GM04503 (cell line): Measurements from ENCODE around the gene HEXD.
"Not testable (repeated sequence)": the region's sequence is repeated elsewhere in the genome, so short reads cannot be mapped to it uniquely, and the experiment has no call there.

Source experiments
- DNase-seq: peaks from one replicate; pipeline ENCODE4 v3.0.0-alpha.2; 2012; ENCODE audit warnings: low read depth

HEXD gene

DNA sequence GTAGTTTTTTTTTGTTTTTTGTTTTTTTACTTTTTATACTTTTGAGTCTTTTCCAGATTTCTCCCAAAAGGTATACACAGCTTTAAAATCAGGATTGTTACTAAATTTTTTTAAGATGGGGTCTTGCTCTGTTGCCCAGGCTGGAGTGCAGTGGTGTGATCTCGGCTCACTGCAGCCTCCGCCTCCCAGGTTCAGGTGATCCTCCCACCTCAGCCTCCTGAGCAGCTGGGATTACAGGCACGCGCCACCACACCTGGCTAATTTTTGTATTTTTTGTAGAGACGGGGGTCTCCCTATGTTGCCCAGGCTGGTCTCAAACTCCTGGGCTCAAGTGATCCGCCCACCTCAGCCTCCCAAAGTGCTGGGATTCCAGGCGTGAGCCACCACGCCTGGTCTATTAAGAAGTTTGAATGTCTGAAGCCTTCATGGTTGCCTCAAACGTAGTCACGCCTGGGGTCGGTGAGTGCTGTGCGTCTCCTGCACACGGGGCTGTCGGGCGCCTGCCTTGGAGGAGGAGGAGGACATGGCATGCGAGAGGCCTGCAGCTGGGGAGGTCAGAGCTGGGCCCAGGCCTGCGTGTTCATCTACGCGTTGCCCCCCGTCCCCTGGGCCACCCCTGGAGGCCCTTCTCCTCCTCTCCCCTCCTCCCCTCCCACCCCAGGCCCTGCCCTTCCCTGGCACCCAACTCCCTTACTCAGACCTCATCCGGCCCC lies 35.8 kb upstream of the HEXD start:
- not testable (repeated sequence) for DNase-seq

DNA sequence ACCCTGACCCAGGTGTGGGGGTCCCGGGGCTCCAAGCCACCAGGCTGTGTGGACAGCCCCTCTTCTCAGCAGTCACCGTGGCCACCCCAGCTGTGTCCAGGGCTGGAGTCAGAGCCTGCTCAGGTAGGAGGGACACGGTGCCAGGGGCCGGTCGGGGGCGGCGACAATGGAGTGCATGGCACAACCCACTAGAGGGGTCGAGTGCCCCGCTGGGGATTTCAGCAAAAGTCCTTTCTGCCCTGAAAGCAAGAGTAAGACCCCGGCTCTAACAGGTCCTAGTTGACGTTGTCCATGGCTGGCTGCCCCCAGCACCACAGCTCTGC lies 35.3 kb upstream of the HEXD start:
- DNase-seq, result no peak

DNA sequence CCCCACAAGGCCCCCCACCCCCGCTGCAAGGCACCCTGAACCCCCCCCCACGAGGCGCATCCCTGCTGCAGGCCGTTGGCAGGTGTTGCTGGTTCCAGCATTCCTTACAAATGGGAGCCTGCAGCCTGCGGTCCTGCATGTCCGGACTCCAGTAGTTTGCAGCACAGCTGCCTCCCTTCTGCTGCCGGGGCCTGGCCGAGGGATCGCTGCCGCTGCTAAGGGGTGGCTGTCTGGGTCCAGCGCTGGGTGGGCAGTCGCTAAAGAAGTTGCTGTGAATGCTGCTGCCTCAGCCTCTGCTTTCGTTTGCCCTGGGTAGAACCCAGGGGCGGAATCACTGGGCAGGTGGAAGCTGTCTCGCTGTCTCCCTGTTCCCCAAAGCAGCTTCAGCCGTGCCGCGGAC lies 34.7 kb upstream of the HEXD start:
- DNase-seq, result no peak

DNA sequence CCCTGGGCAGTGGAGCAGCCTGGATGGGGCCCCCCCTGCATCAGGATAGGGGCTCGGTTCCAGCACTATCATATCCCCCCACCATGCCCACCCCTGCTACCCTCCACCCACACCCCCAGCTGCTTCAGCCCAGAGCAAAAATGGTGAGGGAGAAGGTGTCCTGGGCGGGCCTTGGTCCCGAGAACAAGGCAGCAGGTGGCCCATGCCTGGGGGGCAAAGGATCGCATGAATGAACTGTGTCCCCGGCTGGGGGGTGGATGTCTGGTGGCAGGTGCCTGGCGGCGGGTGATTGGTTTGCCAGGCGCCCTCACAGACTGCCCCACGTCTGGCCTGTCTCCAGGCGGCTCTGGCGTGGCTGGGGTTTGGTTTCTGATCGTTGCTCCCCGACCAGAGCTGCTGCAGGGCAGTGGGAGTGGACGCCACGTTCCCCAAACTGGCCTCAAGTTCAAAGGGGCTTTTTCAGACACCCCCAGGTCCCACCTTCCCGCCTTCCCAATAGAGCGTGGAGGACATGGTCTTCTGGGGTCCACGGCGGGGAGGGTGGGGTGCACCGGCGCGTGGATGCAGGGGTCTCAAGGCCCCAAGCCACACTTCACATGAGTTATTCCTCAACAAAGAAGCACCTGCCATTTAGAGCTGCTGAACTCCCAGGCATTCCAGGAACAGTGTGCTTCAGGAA lies 34.0 kb upstream of the HEXD start:
- no peak for DNase-seq

DNA sequence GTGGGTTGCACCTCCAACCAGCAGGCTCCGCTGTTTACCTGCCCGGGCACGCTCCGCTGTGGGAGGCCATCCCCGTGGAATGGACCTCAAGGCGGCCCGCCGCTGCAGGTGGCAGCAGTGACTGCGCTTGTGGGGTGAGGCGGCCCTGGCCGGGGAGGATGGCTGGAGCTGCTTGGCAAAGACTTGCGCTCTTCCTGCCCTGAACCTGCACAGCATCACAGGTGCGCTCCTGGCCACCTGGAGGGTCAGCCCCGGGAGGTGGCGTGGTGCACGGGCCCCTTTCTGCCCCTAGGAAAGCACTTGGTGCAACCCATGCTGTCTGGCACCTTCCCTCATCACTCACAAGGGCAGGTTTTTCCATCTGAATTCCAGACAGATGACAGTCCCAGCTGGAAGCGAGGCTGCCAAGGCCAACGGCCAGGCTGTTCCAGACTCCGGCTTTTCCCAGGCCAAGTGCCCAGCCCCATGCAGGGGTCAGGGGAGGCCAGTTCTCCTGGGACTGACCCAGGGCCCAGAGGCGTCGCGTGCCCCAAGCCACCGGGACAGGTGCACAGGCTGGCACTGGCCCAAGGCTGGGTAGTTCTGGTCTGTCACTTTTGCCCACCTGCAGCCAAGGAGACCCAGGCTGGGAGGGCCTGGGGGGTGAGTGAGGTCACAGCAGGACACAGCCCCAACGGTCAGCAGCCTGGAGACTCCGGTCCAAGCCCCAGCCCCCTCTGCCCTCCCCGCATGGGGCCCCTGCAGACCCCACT lies 33.2 kb upstream of the HEXD start:
- no peak for DNase-seq

DNA sequence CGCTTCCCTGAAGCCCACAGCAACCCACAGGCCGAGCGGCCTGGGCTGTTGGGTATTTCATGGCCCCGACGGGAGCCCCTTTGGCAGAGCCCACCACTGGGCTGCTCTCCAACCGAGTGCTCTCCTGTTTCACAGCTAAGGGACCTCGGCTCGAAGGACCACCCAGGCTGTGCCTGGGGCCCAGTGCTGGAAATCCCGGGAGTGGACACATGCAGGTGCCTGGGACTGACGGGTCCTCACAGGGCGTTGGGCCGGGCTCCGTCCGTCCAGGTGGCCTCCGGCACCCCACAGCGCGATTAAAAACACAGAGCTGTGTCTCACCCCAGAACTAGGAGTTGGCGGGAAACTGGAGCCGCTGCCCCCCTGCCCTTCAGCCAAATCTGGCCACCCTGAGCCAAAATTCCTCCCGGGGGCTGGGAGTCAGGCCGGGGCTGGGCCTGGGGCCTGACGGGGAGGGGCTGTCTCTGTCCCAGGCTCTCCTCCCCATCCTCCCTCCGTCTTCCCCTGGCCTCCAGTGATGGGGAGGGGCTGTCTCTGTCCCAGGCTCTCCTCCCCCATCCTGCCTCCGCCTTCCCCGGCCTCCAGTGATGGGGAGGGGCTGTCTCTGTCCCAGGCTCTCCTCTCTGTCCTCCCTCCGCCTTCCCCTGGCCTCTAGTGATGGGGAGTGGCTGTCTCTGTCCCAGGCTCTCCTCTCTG lies 32.4 kb upstream of the HEXD start:
- no peak for DNase-seq

DNA sequence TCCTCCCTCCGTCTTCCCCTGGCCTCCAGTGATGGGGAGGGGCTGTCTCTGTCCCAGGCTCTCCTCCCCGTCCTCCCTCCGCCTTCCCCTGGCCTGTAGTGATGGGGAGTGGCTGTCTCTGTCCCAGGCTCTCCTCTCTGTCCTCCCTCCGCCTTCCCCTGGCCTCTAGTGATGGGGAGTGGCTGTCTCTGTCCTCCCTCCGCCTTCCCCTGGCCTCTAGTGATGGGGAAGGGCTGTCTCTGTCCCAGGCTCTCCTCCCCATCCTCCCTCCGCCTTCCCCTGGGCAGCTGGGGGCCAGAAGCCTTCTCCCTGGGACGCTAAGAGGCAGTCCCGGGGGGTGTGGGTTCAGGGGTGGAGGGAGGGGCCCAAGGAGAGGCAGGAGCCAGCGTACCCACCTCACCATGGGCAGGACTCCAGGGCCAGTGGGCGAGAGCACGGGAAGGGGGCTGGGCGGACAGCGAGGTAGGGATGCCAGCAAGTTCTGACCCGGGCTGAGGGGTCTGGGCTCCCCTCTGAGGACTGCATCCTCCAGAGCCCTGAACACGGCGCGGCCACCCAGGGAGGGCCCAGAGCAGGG lies 31.8 kb upstream of the HEXD start:
- no peak for DNase-seq

DNA sequence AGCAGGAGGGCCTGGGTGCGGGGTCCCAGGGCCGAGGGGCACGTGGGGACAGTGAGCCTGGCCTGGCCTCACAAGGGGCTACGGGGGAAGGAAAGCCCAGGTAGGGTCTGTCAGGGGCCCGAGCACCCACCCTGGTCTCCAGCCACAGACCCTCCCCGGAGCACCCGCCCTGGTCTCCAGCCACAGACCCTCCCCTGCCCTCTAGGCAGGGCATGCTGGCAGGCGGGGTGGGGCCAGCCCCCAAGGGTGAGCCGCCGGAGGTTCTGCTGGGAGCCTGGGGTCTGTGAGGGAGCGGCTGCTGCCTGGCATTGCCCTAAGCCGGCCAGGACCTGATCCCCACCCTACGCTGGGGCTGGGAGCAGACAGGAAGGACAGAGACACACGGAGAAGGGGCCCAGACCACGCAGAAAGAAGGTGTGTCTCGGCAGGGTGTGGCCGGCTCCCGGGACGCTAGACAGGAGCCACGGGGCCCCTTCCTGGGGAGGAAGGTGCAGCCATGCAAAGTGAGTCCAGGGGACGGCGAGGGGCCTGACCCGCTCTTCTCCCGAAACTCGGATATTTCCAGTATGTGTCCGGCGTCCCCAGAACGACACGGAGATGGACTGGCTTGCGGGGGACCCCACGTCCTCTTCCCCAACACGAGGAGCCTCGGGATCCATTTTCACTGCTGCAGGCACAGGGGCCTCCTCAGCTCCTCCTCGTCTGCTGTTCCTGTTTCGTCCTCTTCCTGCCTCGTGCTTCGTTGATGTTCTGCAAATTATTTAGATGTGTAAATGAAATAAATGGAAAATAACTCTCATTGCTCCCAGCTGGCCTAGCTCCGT lies 31.1 kb upstream of the HEXD start:
- DNase-seq, result no peak

DNA sequence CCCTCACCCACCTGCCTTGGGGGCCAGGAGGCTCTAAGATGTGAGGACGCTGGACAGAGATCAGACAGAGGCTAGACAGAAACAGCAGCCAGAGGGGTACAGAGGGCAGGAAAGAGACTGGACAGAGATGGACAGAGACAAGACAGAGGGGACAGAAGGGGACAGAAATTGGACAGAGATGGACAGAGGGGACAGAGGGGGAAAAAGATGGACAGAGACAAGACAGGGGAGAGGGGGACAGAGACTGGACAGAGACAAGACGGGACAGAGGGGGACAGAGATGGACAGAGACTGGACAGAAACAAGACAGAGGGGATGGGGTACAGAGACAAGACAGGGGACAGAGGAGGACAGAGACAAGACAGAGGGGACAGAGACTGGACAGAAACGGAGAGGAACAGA lies 30.4 kb upstream of the HEXD start:
- DNase-seq, result no peak

DNA sequence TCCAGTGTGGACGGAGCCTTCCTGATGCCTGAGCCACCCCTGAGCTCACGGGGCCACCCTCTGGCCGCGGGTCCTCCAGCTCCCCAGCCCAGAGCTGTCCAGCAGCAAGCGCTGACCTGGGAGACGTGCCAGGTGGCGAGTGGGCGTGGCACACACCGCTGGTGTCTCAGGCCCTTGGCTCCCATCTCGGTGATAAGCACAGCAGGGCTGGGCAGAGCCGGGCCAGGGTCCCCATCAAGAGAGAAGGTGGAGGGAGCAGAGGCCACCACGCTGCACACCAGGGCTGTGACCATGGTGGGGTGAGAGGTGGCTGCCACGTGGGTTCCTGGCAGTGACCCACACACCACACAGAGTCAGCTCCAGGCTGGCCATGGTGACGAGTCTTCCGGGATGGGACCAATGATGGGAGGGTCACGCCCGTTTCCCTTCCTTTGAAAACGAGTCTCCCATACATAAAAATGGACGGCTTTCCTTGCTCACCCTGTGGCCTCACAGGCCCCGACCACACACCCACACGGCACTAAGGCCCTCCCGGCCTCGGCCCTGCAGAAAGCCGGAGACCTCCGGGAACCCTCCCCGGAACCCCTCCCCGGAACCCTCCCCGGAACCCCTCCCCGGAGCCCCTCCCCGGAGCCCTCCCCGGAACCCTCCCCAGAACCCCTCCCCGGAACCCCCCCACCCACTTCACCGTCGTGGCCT lies 29.8 kb upstream of the HEXD start:
- no peak for DNase-seq

DNA sequence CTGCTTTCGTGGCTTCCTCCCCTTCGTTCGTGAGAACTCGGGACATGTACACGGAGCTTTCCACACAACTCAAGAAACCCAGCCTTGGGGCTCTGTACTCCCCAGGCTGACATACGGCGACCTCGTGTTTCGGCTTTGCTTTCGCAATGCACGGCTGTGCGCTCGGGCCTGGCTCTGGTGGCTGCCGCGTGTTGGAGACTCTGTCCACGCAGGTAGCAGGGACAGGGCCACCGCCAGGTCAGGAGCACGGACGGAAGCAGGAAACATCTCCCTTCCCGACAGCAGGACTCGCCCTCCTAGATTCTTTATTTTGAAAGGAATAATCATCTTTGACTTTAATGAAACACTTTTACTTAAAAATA lies 29.2 kb upstream of the HEXD start:
- DNase-seq, result no peak

DNA sequence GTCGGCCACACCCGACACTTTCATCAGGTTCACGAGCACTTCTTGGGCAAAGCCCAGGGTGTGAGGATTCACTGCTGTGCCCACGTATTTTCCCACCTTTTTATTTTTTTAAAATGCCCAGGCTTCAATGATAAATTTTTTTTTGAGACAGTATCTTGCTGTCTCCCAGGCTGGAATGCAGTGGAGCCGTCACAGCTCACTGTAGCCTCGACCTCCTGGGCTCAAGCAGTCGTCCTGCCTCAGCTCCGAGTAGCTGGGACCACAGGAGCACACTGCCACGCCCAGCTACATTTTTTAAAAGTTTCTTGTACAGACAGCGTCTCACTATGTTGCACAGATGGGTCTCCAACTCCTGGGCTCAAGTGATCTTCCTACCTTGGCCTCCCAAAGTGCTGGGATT lies 28.8 kb upstream of the HEXD start:
- no peak for DNase-seq

DNA sequence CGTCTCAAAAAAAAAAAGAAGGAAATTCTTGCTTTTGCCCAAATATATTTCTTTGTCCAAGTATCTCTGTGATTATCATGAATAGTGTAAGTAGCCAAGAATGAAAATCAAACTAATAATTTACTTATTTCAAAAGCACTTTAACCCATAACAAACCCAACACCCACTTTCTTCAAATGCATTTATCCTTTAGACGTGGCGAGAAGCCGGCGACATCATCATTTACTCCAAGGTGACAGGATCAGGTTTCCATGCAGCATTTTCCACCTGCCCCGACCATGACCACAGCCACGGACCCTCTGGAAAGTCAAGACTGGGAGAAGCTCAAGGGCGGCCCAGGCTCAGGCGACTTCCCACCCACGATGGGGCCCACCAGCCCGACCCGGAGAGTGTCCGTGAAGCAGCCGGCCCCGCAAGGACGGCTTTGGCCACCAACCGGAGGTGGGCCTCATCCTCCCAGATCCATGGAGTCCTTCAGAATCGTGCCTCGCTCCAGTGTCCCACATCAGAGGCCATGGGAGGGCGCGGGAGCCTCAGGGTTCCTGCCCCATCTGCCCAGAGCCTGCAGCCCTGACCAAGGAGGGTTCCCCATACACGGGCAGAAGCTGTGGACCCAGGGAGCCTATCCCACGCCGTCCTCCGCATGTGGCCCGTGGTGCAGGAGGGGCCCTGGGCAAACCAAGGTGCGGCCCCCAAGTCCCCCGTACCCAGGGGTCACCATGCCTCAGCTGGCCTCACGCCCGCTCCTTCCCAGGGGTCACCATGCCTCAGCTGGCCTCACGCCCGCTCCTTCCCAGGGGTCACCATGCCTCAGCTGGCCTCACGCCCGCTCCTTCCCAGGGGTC lies 27.9 kb upstream of the HEXD start:
- DNase-seq, result no peak

DNA sequence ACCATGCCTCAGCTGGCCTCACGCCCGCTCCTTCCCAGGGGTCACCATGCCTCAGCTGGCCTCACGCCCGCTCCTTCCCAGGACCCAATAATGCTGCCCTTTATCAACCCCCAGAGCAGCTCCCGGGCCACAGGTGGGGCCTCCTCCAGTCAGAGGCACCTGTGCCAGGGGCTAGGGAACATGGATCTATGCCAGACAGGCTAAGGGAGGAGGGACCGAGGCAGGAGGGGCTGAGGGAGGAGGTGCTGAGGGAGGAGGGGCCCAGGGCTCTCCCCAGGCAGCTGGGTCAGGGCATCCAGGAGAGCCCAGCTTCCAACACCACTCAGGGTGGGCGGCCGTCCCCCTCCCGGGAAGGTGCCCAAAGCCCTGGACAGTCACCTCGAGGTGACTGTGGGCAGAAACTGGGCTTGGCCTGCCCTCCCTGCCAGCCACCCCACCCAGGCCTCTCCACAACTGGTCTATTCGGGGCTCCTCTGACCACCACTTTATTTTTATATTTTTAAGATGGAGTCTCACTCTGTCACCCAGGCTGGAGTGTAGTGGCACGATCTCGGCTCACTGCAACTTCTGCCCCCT lies 27.2 kb upstream of the HEXD start:
- no peak for DNase-seq

DNA sequence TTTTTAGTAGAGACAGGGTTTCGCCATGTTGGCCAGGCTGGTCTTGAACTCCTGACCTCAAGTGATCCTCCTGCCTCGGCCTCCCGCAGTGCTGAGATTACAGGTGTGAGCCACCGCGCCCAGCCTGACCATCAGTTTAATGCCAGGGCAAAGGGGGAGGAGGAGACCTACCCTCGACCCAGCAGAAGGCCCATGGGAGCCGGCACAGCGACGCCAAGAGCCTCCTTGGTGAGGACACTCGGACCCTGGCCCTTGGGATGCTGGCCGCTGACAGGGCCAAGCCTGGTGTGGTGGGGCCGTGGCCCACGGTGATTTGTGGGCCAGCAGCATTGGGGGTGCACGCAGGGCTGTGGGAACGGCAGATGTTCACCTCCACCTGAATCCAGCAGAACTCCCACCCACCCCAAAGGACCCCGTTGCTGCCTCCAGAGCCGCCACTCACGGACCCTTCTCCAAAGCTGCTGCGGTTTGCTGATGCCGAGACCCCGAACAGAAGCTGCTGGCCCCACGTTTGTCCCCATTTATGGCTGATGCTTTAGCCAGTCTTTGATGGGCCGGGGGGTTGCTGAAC lies 26.6 kb upstream of the HEXD start:
- no peak for DNase-seq

DNA sequence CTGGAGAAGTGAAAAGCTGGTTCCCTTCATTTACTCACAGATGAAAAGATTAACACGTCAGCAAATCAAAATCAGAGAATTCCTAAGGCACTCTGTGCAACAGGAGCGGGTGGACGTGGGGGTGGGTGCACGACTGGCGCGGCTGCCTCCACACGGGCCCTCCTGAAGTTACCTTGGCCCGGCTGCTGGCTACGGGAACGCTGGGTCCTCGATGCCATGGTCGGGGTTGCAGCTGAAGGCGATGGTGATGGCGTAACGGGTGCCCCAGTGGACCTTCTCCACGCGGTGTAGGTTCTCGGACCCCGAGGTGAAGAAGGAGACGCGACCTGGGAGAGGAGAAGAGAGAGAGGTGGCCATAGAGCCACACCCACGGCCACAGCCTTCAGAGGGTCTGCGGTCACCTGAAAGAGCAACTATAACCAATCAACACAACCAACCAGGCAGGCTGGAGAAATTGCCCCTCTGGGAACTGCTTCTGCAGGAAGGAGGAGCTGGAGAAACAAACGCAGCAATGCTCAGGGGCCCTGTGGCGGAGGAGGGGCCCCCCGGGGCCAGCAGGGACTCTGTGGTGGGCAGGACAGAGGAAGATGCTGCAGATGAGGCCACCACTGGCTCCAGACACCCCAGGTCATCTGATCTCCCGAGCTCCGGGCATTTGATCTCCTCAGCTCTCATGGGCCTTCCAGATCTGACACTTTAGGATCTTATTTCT lies 25.8 kb upstream of the HEXD start:
- DNase-seq, result no peak

DNA sequence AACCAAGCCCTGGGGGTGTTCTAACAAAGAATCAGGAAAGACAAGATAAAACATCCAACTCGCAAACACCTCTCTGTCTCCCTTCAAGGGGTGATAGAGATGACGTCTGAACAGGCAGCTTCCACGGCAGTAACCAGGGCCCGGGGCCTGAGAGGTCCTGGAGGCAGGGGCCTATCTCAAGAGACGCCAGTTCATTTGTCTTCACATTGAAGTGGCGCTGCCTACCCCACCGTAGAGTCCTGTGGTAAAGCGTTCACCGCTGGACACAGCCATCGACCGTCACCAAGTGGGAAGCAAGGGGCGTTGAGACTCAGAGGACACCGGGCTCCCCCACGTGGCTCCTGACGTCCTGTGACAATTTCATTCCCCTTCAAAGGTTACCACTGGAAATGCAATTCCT lies 25.2 kb upstream of the HEXD start:
- DNase-seq, result no peak

DNA sequence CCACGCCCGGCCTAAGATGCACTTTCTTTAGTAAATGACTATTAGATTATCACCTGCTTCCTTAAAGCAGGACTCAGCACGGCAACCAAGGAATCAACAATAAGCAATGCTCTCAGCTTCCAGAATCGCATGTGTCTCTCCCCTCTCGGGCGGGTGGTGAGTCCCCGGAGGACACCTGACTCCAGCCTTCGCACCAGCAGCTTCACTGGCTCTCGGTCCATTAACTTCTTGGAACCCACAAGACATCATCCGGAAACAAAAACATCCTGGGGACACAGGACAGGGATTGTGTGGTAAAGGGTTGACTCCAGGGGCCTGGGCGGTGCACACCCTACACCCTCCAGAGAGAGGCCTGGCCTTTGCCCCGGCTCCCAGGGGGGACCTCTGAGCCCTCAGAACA lies 23.9 kb upstream of the HEXD start:
- no peak for DNase-seq
